DOHH2 (cell line): ENCODE results near the gene MYO1F.

Experiments used
- CTCF ChIP-seq: fragments of 200-600 bp; sonication (generic); IDR thresholded peaks from one replicate; pipeline ENCODE4 v1.5.1; 2014; ENCODE audit warnings: antibody characterized with exemption, mild to moderate bottlenecking, low read depth, low read length; ENCODE audit not compliant: poor library complexity, severe bottlenecking
- EZH2phosphoT487 ChIP-seq: fragments of 200-600 bp; sonication (generic); IDR thresholded peaks from 2 replicates; pipeline ENCODE4 v1.6.1; 2017; ENCODE audit warnings: borderline replicate concordance, mild to moderate bottlenecking, antibody characterized with exemption, low read length, moderate library complexity, mixed read lengths

- TF ChIP-seq CTCF (no peak), EZH2phosphoT487 (no peak)
Measured at GRCh38 chr19:8552810-8553209, 24.4 kb downstream of the MYO1F start.
